HG03354 (cell line): ENCODE measurements around the gene WDR64.
"Not testable (repeated sequence)": the region's sequence is repeated elsewhere in the genome, so short reads cannot be mapped to it uniquely, and the experiment has no call there.

Experiments used
- ATAC-seq: cut with Tn5 transposase; IDR thresholded peaks from one replicate; pipeline ENCODE4 v1.9.1; 2021; ENCODE audit warnings: mild to moderate bottlenecking; ENCODE audit not compliant: unreplicated experiment, poor library complexity, severe bottlenecking

The WDR64 gene

DNA sequence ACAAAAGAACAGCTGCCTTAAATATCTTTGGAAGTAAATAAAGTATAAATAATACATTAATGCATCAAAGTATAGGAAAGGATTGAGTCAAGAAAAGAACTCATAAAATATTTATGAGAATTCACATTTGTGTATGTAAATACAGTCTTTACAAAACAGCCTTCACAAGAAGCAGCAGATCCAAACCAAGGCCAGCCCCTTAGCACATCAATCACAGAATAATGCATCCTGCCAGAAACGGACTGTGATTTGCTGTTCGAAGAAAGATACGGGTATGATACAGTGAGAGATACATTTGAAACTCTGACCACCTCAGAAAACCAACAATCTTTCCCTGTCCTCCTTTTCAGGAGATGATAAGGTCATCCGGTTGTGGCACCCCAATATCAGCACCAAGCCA is 70.9 kb downstream of the WDR64 start:
- ATAC-seq = no peak

DNA sequence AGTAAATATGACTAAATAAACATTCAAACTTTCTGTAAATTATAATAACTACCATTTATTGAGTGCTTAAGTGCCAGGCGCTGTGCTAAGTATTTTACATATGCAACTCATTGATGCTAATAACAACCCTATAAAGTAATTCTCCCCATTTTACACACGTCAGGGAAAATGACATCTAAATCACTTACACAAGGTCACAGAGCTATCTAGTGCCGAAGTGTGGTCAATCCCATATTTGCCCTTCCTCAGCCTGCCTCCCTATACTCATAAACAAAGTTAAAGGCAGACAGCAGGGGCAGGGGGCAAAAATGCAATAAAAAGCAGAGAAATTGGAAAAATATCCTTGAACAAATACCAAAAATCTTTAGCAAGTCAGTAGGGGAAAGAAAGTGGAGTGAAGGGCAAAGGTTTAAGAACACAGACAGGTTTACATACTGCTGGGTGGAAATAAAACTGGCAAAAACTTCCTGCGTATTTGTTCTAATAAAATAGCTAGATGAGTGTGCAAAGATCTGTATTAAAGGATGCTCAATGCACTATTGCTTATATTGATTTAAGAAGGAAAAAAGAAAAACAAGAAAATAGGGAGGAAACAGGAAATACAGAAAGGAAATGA is 72.8 kb downstream of the WDR64 start:
- ATAC-seq = no peak

DNA sequence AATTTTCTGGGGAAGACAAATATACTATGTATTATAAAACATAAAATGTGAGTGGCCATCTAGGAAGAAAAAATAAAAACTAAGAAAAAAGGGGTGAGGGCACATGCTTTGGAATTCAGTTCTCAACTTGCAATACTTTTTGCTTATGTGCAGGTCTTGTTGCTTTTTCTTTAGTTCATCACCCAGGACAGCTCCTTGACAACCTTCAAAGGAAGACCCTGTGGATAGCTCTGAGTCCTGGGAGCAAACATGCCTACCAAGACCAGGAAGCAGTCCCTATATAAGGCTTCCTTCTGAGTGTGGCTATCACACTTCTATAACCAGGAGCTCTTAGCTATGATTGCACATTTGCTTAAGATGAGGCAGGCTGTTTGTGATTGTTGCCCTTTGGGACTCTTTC is 78.0 kb downstream of the WDR64 start:
- no peak for ATAC-seq

GRCh38 chr1:241733899-241734298 is 81.8 kb downstream of the WDR64 start:
- ATAC-seq = no peak

DNA sequence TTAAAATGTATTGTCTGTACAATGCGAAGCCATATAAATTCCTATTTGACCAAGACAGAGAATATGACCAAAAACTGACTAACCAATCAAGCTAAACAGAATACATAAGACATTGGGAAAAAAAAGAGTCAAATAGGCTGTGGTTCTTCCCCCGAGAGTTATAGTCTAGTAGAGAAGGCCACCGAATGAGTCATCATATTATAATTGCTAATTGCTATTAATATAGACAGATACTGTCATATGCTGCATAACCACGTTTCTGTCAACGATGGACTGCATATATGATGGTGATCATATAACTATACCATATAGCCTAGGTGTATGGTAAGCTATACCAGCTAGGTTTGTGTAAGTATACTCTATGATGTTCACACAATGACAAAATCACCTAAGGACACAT is 82.5 kb downstream of the WDR64 start:
- no peak for ATAC-seq

- not testable (repeated sequence) for ATAC-seq
Observed at GRCh38 chr1:241735493-241735926, 83.4 kb downstream of the WDR64 start.

GRCh38 chr1:241736387-241736786 is 84.3 kb downstream of the WDR64 start:
- no peak for ATAC-seq

DNA sequence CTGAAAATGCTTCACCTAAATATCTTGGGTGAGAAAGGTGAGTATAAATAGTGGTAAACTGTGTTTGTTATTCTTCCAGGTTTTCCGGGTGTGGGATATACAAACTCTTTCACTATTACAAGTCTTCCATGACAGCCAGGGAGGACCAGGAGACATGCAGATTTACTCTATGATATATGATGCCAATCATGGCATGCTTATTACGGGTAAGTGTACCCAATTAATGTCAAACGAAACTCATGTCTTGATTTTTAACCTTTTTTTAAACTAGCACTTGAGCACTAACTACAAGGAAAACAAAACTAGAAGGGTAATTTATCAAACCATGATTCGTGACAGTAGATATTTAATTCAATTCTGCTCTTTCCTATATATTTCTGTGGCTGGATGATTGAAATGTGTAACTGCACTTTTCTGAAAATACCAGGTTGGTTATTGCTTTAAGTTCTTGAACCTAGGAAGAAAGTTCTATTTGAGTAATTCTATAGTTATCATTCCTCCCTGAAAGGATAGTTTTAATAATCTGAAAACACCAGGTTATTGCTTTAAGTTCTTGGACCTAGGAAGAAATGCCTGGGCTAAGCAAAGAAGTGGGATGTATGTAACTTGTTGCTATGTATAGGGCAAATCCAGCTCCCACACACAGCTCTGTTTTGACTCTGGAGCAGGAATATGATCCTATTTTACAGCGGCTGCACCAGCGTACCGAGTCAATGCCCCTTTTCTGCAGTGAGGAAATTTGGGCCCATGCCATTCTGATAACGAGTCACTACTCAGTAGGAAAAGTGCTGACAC is 86.4 kb downstream of the WDR64 start:
- no peak for ATAC-seq

- no peak for ATAC-seq
Observed at GRCh38 chr1:241742084-241742483, 90.0 kb downstream of the WDR64 start.

DNA sequence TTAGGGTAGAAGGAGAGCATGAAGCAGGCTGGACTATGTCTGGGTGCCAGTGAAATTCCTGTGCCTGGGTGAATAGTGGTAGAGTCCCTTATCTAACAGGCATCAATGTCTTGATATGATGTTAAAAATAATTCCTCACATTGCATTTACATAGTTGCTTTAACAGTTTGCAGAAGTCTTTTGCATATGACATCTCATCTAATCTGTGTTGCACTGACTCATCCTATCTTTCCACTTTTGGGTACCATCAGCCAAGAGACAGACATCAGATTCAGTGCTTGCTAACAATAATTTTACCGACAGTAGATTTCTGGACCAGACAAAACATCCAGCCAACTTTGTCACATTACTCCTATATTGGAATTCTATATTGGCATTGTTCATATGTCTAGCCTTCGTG is 92.5 kb downstream of the WDR64 start:
- ATAC-seq = no peak

DNA sequence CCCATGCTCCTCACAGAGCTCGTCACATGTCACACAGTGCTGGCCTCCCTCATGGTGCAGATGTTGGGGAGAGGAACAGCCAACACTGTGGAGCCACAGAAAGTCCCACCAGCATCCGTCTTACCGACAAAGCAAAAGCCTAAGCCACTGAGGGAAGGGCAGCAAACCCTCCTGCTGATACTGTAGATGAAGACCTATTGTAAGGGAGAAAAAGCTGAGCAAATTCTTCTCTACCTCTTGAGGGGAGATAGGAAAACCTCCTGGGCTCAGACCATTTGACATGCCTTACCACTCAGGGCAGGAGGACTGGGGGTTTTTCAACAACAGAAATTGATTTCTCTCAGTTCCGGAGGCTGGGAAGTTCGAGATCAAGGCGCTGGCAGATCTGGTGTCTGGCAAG is 95.9 kb downstream of the WDR64 start:
- no peak for ATAC-seq

- no peak for ATAC-seq
Observed at GRCh38 chr1:241749041-241749944, 97.2 kb downstream of the WDR64 start.

- no peak for ATAC-seq
Observed at GRCh38 chr1:241749945-241750695, 98.0 kb downstream of the WDR64 start.

- no peak for ATAC-seq
Observed at GRCh38 chr1:241751524-241751923, 99.4 kb downstream of the WDR64 start.

DNA sequence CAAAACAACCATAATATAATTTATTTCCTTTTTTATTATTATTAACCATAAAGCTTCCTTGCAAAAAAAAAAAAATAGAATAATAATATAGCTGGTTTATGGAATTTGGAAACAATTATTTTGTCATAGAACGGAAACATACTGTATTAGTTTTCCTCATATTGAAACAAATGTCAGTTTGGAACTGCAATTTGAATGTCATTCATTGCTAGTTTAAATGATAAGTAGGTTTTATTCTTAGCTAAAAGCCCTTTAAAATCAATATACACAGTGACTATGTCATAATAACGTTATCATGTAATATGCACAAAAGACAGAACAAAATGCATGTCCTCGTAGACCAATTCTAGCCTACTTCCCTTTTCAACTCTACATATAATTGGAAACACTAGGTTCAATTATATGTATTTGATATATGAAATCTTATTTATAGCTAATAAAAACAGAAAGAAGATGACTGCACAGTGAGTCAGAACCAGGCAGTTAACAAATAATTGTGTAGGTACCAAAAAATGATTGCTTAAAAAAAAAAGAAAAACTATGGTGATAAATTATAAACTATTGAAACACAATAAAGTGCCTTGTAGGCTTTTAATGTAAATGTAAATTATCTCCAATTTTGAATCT is 110.7 kb downstream of the WDR64 start:
- no peak for ATAC-seq

DNA sequence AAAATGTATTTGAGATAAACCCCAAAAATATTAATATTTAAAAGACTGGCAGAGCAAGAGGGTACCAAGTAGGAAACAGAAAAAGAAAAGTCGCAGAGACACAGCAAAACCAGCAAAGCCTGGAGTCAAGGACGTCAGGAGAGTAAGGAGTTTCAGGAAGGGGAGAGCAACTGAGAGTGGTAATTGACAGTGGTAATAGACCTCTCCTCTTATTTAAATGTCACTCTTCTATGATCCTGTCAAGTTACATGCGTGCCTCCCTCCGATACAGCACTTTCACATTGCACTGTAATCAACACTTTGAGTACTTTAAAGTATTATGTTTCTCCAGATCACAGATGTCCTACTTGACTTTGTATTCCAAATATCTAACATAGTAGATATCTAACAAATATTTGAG is 113.3 kb downstream of the WDR64 start:
- ATAC-seq = no peak

DNA sequence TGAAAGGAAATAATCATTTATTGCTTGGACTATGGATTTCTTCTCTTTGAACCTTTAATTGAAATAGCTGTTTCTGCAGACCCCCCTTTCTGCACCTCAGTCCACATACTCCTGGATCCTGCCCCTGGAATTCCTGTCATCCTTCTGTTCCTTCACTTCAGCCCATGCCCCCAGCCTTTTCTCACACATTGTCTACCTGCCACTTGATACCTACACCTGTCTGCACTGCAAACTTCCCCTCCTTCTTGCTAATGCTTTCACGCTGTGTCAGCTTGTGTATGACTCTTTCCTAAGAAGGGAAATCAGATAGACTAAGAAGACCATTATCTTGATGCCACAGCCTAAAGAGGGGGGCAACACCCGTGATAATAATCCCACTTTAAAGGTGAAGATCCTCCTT is 115.7 kb downstream of the WDR64 start:
- no peak for ATAC-seq

DNA sequence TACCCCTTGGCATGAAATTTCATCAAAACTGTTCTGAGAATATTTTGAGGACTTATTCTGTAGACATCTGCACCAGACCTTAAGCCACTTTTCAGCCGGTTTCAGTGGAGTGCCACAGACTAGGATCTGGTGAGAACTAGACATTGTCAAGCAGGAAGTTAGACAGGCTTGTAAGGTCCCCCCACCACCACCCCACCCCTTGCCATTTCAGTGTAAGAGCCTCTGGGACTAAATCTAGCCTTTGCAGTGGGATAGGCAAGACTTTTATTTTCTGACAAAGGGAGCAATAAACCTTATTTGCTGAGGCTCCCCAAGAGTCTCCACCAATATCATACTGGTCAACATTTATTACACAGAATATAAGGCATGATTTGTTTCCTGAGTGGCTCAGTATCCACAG is 118.0 kb downstream of the WDR64 start:
- ATAC-seq = no peak

DNA sequence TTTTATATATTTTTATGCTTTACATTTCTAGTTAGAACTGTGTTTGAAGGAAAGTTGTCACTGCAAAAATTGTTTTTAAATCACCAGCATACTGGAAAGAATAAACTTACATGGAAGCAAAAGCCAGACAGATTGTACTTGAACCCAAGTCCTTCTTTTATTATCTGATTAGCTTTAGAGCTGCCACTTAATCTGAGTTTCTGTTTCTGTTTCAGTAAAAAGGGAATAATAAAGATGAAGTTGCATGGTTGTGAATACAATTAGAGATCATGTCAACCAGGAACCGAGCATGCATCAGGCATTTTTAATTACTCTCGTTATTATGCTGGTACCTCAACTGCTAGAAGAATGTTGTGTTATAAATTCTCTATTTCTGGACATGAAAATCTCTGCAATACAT is 119.0 kb downstream of the WDR64 start:
- ATAC-seq = no peak
